Right cardiac atrium (tissue), 5 donors: ENCODE results near the gene CHDH. TPM values are rescaled to one million over a fixed set of nuclear protein-coding genes. Genes with fewer than 3 reads are reported as not detected.

Source experiments
- ATAC-seq, 2 donors: fragments of 200-7000 bp; cut with Tn5 transposase; one replicate each; pipeline versions ENCODE4 v1.8.0 to v1.9.1; 2020; ENCODE audit warnings: moderate library complexity in 2 of 2, mild to moderate bottlenecking in 1 of 2
- DNase-seq, 3 donors: peaks; one replicate each; pipeline ENCODE4 v3.0.0-alpha.2; 2020
- H3K27ac ChIP-seq: one replicate; pipeline ENCODE4 v1.5.1; 2013; ENCODE audit warnings: mild to moderate bottlenecking, low read length, control low read depth, moderate library complexity
- H3K27me3 ChIP-seq: one replicate; pipeline ENCODE4 v1.6.1; 2013; ENCODE audit not compliant: control insufficient read depth, insufficient read depth
- H3K4me1 ChIP-seq: one replicate; pipeline ENCODE4 v1.6.1; 2013; ENCODE audit warnings: low read length; ENCODE audit not compliant: control insufficient read depth, insufficient read depth
- H3K4me3 ChIP-seq: one replicate; pipeline ENCODE4 v1.5.1; 2013; ENCODE audit warnings: low read length, control low read depth
- H3K9me3 ChIP-seq: one replicate; pipeline ENCODE4 v1.6.1; 2013; ENCODE audit warnings: low read length; ENCODE audit not compliant: control insufficient read depth
- WGBS: extraction: QIAGEN DNeasy Blood & Tissue Kit; methylation state at CpG from one replicate; pipeline ENCODE4 v1.1.7; 2013; 5-methylcytosine and 5-hydroxymethylcytosine counted together
- intact Hi-C, 4 donors: fragments of 100-400 bp; cut with DNase I; formaldehyde crosslinking; loops; one replicate each; pipeline versions ENCODE4 v1.11.0 to v1.14.0; 2022 to 2023
- polyA plus RNA-seq: library from polyadenylated mRNA; stranded (reverse); fragments of 200-250 nt; gene quantifications from one replicate; pipeline ENCODE4 v1.2.3, GENCODE V29; 2013
- total RNA-seq, 4 donors: library from RNA; stranded (reverse); fragmentation: NEBNext Ultra II Directional; extraction: Animal tissue kit (Norgen Biotek cat#: 25700); gene quantifications; one replicate each; pipeline ENCODE4 v1.2.1, GENCODE V29; 2021
- donor health status: healthy with polysubstance abuse.
- donor health status: DM: no; HTN: yes; CAD: no.
- donor health status: DM: no; HTN: no; CAD: no.
- donor health status: DM: no; HTN: yes; CAD: no; lungs with severe emphysema.
- donor health status: DM: yes; HTN: yes; CAD: no.

Gene CHDH
- total and polyA plus RNA-seq, 5 donors, result 2.2 to 8.2 (median 6.0) TPM

GRCh38 chr3:53822331-53822741 lies 23.9 kb downstream of the CHDH start:
- no peaks in the 10 kb centered on the region for H3K9me3 ChIP-seq
- no peak overlapping the region for H3K4me3 ChIP-seq
- no peaks in the 10 kb centered on the region for H3K27me3 ChIP-seq
- no peak overlapping the region for H3K27ac ChIP-seq
- peaks cover 2% of the 10 kb centered on the region for H3K4me1 ChIP-seq
- intact Hi-C loops, result no loop called here
- no peak for DNase-seq
- 88% methylated on average over 14 of the region's 14 CpGs for whole genome bisulfite sequencing
- ATAC-seq, result peak in 1 of 2 donors; percentile 8

- peaks cover 2% of the 10 kb centered on the region for H3K4me1 ChIP-seq
- intact Hi-C loops, result no loop called here
- WGBS, result 61% methylated on average over 5 of the region's 5 CpGs
- no peaks in the 10 kb centered on the region for H3K27me3 ChIP-seq
- ATAC-seq (peak; percentile 9 to 50), DNase-seq (no peak)
- H3K9me3 ChIP-seq, result no peaks in the 10 kb centered on the region
- no peak overlapping the region for H3K27ac ChIP-seq
- H3K4me3 ChIP-seq, result no peak overlapping the region
These were observed 24.5 kb downstream of the CHDH start for GRCh38 chr3:53821631-53822121.

- H3K4me3 ChIP-seq, result no peak overlapping the region
- no peaks in the 10 kb centered on the region for H3K27me3 ChIP-seq
- DNase-seq (no peak), ATAC-seq (no peak)
- peaks cover 2% of the 10 kb centered on the region for H3K4me1 ChIP-seq
- 74% methylated on average over 21 of the region's 21 CpGs for WGBS
- H3K27ac ChIP-seq, result no peak overlapping the region
- intact Hi-C loops, result no loop called here
- no peaks in the 10 kb centered on the region for H3K9me3 ChIP-seq
These were observed 25.3 kb downstream of the CHDH start for GRCh38 chr3:53820756-53821580.

- no peak overlapping the region for H3K27ac ChIP-seq
- 92% methylated on average over 5 of the region's 5 CpGs for WGBS
- intact Hi-C loops, result no loop called here
- no peak overlapping the region for H3K4me3 ChIP-seq
- ATAC-seq (no peak), DNase-seq (no peak)
- no peaks in the 10 kb centered on the region for H3K27me3 ChIP-seq
- no peaks in the 10 kb centered on the region for H3K9me3 ChIP-seq
- peaks cover 2% of the 10 kb centered on the region for H3K4me1 ChIP-seq
These were observed 26.1 kb downstream of the CHDH start for GRCh38 chr3:53820084-53820483.

- H3K9me3 ChIP-seq, result no peaks in the 10 kb centered on the region
- intact Hi-C loops, result no loop called here
- DNase-seq, result no peak
- H3K4me1 ChIP-seq, result peaks cover 2% of the 10 kb centered on the region
- H3K27ac ChIP-seq, result no peak overlapping the region
- 88% methylated on average over 14 of the region's 14 CpGs for WGBS
- no peak overlapping the region for H3K4me3 ChIP-seq
- no peak for ATAC-seq
- H3K27me3 ChIP-seq, result no peaks in the 10 kb centered on the region
These were observed 26.9 kb downstream of the CHDH start for GRCh38 chr3:53819163-53819868.

GRCh38 chr3:53818221-53819162 lies 27.7 kb downstream of the CHDH start:
- Histone ChIP-seq H3K27ac (no peak overlapping the region), H3K4me3 (no peak overlapping the region), H3K9me3 (no peaks in the 10 kb centered on the region), H3K27me3 (no peaks in the 10 kb centered on the region), H3K4me1 (peaks cover 2% of the 10 kb centered on the region)
- intact Hi-C loops, result no loop called here
- 78% methylated on average over 14 of the region's 14 CpGs for WGBS
- ATAC-seq, result no peak
- DNase-seq, result no peak

GRCh38 chr3:53817809-53818208 lies 28.4 kb downstream of the CHDH start:
- H3K9me3 ChIP-seq, result no peaks in the 10 kb centered on the region
- 68% methylated on average over 17 of the region's 17 CpGs for WGBS
- ATAC-seq, result no peak

GRCh38 chr3:53817211-53817610 lies 29.0 kb downstream of the CHDH start:
- 85% methylated on average over 6 of the region's 6 CpGs for WGBS
- intact Hi-C loops, result no loop called here
- no peak for DNase-seq
- no peak for ATAC-seq
- Histone ChIP-seq H3K4me3 (no peak overlapping the region), H3K27ac (no peak overlapping the region), H3K27me3 (no peaks in the 10 kb centered on the region), H3K9me3 (no peaks in the 10 kb centered on the region), H3K4me1 (peaks cover 2% of the 10 kb centered on the region)

More at GRCh38 chr3:53817809-53818208, 28.4 kb downstream of the CHDH start:
- Histone ChIP-seq H3K27me3 (no peaks in the 10 kb centered on the region), H3K27ac (no peak overlapping the region), H3K4me1 (peaks cover 2% of the 10 kb centered on the region), H3K4me3 (no peak overlapping the region)
- intact Hi-C loops, result no loop called here
- no peak for DNase-seq

- H3K4me3 ChIP-seq, result no peak overlapping the region
- WGBS, result 73% methylated on average over 4 of the region's 4 CpGs
- H3K4me1 ChIP-seq, result no peaks in the 10 kb centered on the region
- DNase-seq (no peak), ATAC-seq (no peak)
- intact Hi-C loops, result no loop called here
- no peaks in the 10 kb centered on the region for H3K27me3 ChIP-seq
- H3K9me3 ChIP-seq, result no peaks in the 10 kb centered on the region
- no peak overlapping the region for H3K27ac ChIP-seq
These were observed 29.8 kb downstream of the CHDH start for GRCh38 chr3:53816425-53816824.

- no peaks in the 10 kb centered on the region for H3K9me3 ChIP-seq
- H3K4me1 ChIP-seq, result no peaks in the 10 kb centered on the region
- no peak for ATAC-seq
- H3K27me3 ChIP-seq, result no peaks in the 10 kb centered on the region
- H3K4me3 ChIP-seq, result no peak overlapping the region
- intact Hi-C loops, result no loop called here
- H3K27ac ChIP-seq, result no peak overlapping the region
- WGBS, result 89% methylated on average over 7 of the region's 7 CpGs
- DNase-seq, result no peak
These were observed 30.6 kb downstream of the CHDH start for GRCh38 chr3:53815651-53816050.
